K562 (cell line): Measurements from ENCODE around the gene RSBN1L. TPM values are rescaled to one million over a fixed set of nuclear protein-coding genes. Genes with fewer than 3 reads are reported as not detected.

Experiments used
- CBX2 ChIP-seq: fragments of 200-600 bp; sonication (generic); IDR thresholded peaks from one replicate; pipeline ENCODE4 v1.6.1; 2012; ENCODE audit warnings: mild to moderate bottlenecking, low read length, inconsistent platforms; ENCODE audit not compliant: insufficient read depth, poor library complexity, severe bottlenecking
- FOXM1 ChIP-seq, 2 experiments: fragments of 450-650 bp in 1 of 2; sonication (generic) in 1 of 2; formaldehyde crosslinking in 1 of 2; IDR thresholded peaks; 2 replicates each; pipeline versions ENCODE4 v1.6.1 to v1.9.0; 2017 to 2022; ENCODE audit warnings: low read depth in 2 of 2, mild to moderate bottlenecking in 2 of 2, missing genetic modification reagents in 1 of 2, moderate library complexity in 1 of 2
- GTF2A2 ChIP-seq: IDR thresholded peaks from 2 replicates; pipeline ENCODE4 v1.6.1; 2016; ENCODE audit warnings: mild to moderate bottlenecking, missing genetic modification characterization, missing compliant biosample characterization
- LCOR ChIP-seq: sonication (generic); formaldehyde crosslinking; IDR thresholded peaks from 2 replicates; pipeline ENCODE4 v1.8.0; 2022; ENCODE audit warnings: mild to moderate bottlenecking, missing genetic modification reagents
- MEIS2 ChIP-seq: fragments of 450-650 bp; IDR thresholded peaks from 2 replicates; pipeline ENCODE4 v1.6.1; 2014; ENCODE audit warnings: mild to moderate bottlenecking; ENCODE audit not compliant: partially characterized antibody
- NUFIP1 ChIP-seq: fragments of 450-650 bp; IDR thresholded peaks from 2 replicates; pipeline ENCODE4 v1.6.1; 2018; ENCODE audit not compliant: partially characterized antibody
- RBFOX2 ChIP-seq: fragments of 200-400 bp; formaldehyde crosslinking; IDR thresholded peaks from 2 replicates; pipeline ENCODE4 v1.6.1; 2017; ENCODE audit warnings: low read depth, mild to moderate bottlenecking, low read length, moderate library complexity
- RBM15 ChIP-seq: fragments of 200-400 bp; formaldehyde crosslinking; IDR thresholded peaks from 2 replicates; pipeline ENCODE4 v1.6.1; 2018; ENCODE audit warnings: mild to moderate bottlenecking, low read length, moderate library complexity; ENCODE audit not compliant: insufficient read depth
- RFX1 ChIP-seq: fragments of 450-650 bp; IDR thresholded peaks from 2 replicates; pipeline ENCODE4 v1.6.1; 2016; ENCODE audit warnings: mild to moderate bottlenecking, moderate library complexity
- SP1 ChIP-seq: sonication (generic); formaldehyde crosslinking; IDR thresholded peaks from 2 replicates; pipeline ENCODE4 v1.8.1; 2022; ENCODE audit warnings: mild to moderate bottlenecking, missing genetic modification reagents
- SPI1 ChIP-seq: IDR thresholded peaks from 2 replicates; pipeline ENCODE4 v1.6.1; 2011; ENCODE audit warnings: low read depth, low read length, control low read depth, borderline replicate concordance
- ZNF134 ChIP-seq: fragments of 250-450 bp; sonication (Bioruptor Pico); conservative IDR thresholded peaks from 2 replicates; pipeline ENCODE4 v1.4.0; 2020
- ZNF274 ChIP-seq: IDR thresholded peaks from 2 replicates; pipeline ENCODE4 v1.6.1; 2011; ENCODE audit warnings: low read depth, mild to moderate bottlenecking, low read length, moderate library complexity, borderline replicate concordance
- ZNF354B ChIP-seq: fragments of 250-450 bp; sonication (Bioruptor Pico); IDR thresholded peaks from 2 replicates; pipeline ENCODE4 v1.4.0; 2020
- ZNF583 ChIP-seq: fragments of 250-450 bp; sonication (Bioruptor Pico); IDR thresholded peaks from 2 replicates; pipeline ENCODE4 v1.4.0; 2020
- ZNF75A ChIP-seq: fragments of 450-650 bp; formaldehyde crosslinking; IDR thresholded peaks from 2 replicates; pipeline ENCODE4 v1.4.0; 2020; ENCODE audit warnings: mild to moderate bottlenecking
- polyA plus RNA-seq, 8 experiments: library from polyadenylated mRNA; depleted of rRNA in 4 of 8; stranded (reverse) in 5 of 8; unstranded in 3 of 8; fragments of >200 nt; fragmentation: Nextera tagmentation in 2 of 8; fragmentation: Illumina TruSeq in 1 of 8; extraction: Ambion mirVana in 2 of 8; extraction: Trizol in 1 of 8; gene quantifications; 2 replicates each; pipeline versions ENCODE4 v1.2.1 to v1.2.3, GENCODE V29; 2011 to 2014; ENCODE audit warnings: inconsistent platforms in 1 of 8, missing spikeins in 1 of 8
- total RNA-seq, 7 experiments: library from RNA; depleted of rRNA in 6 of 7; stranded (reverse); fragments of >200 nt in 6 of 7; fragmentation: Illumina TruSeq in 2 of 7; extraction: Trizol in 2 of 7; gene quantifications; 2 replicates each; pipeline versions ENCODE4 v1.2.1 to v1.2.3, GENCODE V29; 2011 to 2021; ENCODE audit warnings: low replicate concordance in 1 of 7
- TF ChIP-seq, protein P1 (sequence below): fragments of 200-600 bp; sonication (generic); IDR thresholded peaks from one replicate; pipeline ENCODE4 v1.6.1; 2012; ENCODE audit warnings: mild to moderate bottlenecking, low read depth, low read length, inconsistent platforms

Gene RSBN1L
- total and polyA plus RNA-seq, 9 of the 15 experiments (the other 6 are each of a cell fraction or from before 2014, with no cell fraction given) = 6.2 to 35.2 (median 20.1) TPM

DNA sequence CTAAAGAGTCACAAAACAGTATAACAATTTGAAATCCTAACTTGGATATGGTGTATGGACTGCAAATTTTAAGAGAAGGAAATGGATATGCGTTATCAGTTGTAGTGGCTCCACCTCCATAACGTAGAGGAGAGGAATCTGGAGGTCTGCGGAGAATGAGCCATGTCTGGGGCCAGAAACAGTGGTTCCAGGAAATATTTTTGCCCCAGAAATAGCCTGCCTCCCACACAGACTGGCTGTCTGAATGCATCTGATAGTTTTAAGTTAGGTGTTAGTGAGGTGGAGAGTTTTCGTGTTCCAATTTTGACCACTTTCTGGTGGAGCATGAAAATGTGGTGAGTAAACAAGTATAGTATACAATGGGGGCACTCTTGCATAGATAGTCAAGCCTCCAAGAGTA lies 103.9 kb downstream of the RSBN1L start (continued):
- TF ChIP-seq SP1 = no peak
- no peak for TF ChIP-seq ZNF274
- 0 out of 2 replicates have a peak, but pooled peaks have one; percentile 35 for TF ChIP-seq ZNF583 (CRISPR knock-in tag)
- TF ChIP-seq RBFOX2 = no peak
- TF ChIP-seq RBM15 = no peak
- TF ChIP-seq GTF2A2 (tag) = no peak
- peak; percentile 60 for TF ChIP-seq FOXM1 (IDR thresholded peaks at IDR 0.05; ENCODE audit: low read depth)
- TF ChIP-seq FOXM1 (CRISPR knock-in tag; IDR thresholded peaks at IDR 0.05; ENCODE audit: low read depth) = no peak
- no peak for TF ChIP-seq ZNF75A
- TF ChIP-seq RFX1 = no peak
- TF ChIP-seq MEIS2 = no peak
- TF ChIP-seq NUFIP1 = no peak
- TF ChIP-seq ZNF354B = no peak
- no peak for TF ChIP-seq CBX2
- no peak for TF ChIP-seq LCOR (CRISPR knock-in tag)
- TF ChIP-seq ZNF134 = no peak
- TF ChIP-seq, protein P1, sequence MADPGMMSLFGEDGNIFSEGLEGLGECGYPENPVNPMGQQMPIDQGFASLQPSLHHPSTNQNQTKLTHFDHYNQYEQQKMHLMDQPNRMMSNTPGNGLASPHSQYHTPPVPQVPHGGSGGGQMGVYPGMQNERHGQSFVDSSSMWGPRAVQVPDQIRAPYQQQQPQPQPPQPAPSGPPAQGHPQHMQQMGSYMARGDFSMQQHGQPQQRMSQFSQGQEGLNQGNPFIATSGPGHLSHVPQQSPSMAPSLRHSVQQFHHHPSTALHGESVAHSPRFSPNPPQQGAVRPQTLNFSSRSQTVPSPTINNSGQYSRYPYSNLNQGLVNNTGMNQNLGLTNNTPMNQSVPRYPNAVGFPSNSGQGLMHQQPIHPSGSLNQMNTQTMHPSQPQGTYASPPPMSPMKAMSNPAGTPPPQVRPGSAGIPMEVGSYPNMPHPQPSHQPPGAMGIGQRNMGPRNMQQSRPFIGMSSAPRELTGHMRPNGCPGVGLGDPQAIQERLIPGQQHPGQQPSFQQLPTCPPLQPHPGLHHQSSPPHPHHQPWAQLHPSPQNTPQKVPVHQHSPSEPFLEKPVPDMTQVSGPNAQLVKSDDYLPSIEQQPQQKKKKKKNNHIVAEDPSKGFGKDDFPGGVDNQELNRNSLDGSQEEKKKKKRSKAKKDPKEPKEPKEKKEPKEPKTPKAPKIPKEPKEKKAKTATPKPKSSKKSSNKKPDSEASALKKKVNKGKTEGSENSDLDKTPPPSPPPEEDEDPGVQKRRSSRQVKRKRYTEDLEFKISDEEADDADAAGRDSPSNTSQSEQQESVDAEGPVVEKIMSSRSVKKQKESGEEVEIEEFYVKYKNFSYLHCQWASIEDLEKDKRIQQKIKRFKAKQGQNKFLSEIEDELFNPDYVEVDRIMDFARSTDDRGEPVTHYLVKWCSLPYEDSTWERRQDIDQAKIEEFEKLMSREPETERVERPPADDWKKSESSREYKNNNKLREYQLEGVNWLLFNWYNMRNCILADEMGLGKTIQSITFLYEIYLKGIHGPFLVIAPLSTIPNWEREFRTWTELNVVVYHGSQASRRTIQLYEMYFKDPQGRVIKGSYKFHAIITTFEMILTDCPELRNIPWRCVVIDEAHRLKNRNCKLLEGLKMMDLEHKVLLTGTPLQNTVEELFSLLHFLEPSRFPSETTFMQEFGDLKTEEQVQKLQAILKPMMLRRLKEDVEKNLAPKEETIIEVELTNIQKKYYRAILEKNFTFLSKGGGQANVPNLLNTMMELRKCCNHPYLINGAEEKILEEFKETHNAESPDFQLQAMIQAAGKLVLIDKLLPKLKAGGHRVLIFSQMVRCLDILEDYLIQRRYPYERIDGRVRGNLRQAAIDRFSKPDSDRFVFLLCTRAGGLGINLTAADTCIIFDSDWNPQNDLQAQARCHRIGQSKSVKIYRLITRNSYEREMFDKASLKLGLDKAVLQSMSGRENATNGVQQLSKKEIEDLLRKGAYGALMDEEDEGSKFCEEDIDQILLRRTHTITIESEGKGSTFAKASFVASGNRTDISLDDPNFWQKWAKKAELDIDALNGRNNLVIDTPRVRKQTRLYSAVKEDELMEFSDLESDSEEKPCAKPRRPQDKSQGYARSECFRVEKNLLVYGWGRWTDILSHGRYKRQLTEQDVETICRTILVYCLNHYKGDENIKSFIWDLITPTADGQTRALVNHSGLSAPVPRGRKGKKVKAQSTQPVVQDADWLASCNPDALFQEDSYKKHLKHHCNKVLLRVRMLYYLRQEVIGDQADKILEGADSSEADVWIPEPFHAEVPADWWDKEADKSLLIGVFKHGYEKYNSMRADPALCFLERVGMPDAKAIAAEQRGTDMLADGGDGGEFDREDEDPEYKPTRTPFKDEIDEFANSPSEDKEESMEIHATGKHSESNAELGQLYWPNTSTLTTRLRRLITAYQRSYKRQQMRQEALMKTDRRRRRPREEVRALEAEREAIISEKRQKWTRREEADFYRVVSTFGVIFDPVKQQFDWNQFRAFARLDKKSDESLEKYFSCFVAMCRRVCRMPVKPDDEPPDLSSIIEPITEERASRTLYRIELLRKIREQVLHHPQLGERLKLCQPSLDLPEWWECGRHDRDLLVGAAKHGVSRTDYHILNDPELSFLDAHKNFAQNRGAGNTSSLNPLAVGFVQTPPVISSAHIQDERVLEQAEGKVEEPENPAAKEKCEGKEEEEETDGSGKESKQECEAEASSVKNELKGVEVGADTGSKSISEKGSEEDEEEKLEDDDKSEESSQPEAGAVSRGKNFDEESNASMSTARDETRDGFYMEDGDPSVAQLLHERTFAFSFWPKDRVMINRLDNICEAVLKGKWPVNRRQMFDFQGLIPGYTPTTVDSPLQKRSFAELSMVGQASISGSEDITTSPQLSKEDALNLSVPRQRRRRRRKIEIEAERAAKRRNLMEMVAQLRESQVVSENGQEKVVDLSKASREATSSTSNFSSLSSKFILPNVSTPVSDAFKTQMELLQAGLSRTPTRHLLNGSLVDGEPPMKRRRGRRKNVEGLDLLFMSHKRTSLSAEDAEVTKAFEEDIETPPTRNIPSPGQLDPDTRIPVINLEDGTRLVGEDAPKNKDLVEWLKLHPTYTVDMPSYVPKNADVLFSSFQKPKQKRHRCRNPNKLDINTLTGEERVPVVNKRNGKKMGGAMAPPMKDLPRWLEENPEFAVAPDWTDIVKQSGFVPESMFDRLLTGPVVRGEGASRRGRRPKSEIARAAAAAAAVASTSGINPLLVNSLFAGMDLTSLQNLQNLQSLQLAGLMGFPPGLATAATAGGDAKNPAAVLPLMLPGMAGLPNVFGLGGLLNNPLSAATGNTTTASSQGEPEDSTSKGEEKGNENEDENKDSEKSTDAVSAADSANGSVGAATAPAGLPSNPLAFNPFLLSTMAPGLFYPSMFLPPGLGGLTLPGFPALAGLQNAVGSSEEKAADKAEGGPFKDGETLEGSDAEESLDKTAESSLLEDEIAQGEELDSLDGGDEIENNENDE = no peak
- no peak for TF ChIP-seq SPI1
